K562 (cell line): ENCODE measurements around the gene ACSL6. TPM values are rescaled to one million over a fixed set of nuclear protein-coding genes. Genes with fewer than 3 reads are reported as not detected.

Experiments used
- ATAC-seq: fragments of 200-7000 bp; cut with Tn5 transposase; 3 replicates; pipeline ENCODE4 v1.9.1; 2020; ENCODE audit warnings: moderate library complexity
- BruUV-seq: library from RNA; stranded (reverse); fragments of 400-500 nt; replicated peaks from 2 replicates; lab custom pipeline; 2021; lab: Mats Ljungman, UMichigan
- CTCF ChIA-PET: fragments of 300-600 bp; formaldehyde crosslinking; extraction: SDS; loops from one replicate; lab custom pipeline; 2021; ENCODE audit warnings: low intra/inter-chr PET ratio; lab: Yijun Ruan, JAX
- POLR2A ChIA-PET: fragments of 300-600, 350-650 bp; sonication (Branson Sonifier 250); formaldehyde crosslinking; extraction: SDS; loops from one replicate; lab custom pipeline; 2021; ENCODE audit warnings: antibody characterized with exemption, inconsistent platforms; lab: Yijun Ruan, JAX
- DNase-seq, 4 experiments: peaks; one replicate each; pipeline versions ENCODE4 v3.0.0 to v3.0.0-alpha.2; 2011 to 2018; ENCODE audit warnings: low spot score in 3 of 4, mixed read lengths in 3 of 4; ENCODE audit errors: extremely low read depth in 1 of 4
- FAIRE-seq: peaks from 2 replicates; lab custom pipeline; 2011; peaks lifted over from hg19 to GRCh38; lab: Jason Lieb, UNC
- H2AFZ ChIP-seq: 2 replicates; pipeline ENCODE4 v1.6.0; 2011; ENCODE audit warnings: low read depth, low read length, control low read depth, inconsistent platforms
- H3K27ac ChIP-seq: fragments of 200-600 bp; 3 replicates; pipeline ENCODE4 v1.8.0; 2011; ENCODE audit warnings: low read depth, mild to moderate bottlenecking, control low read depth, inconsistent platforms, low read length, moderate library complexity, mixed read lengths; ENCODE audit errors: extremely low read depth
- H3K27me3 ChIP-seq, 2 experiments: fragments of 300-600 bp in 1 of 2; 2 replicates in 1 of 2; 3 replicates in 1 of 2; pipeline versions ENCODE4 v1.6.0 to v1.8.0; 2011; ENCODE audit warnings: inconsistent platforms in 2 of 2, low read length in 2 of 2, mild to moderate bottlenecking in 1 of 2, mixed read lengths in 1 of 2, moderate library complexity in 1 of 2; ENCODE audit not compliant: control insufficient read depth in 2 of 2, insufficient read depth in 2 of 2
- H3K36me3 ChIP-seq: fragments of 300-600 bp; 3 replicates; pipeline ENCODE4 v1.8.0; 2011; ENCODE audit warnings: mild to moderate bottlenecking, low read length, inconsistent platforms; ENCODE audit not compliant: control insufficient read depth, insufficient read depth
- H3K4me1 ChIP-seq, 2 experiments: fragments of 200-600 bp in 1 of 2; replicated peaks in 1 of 2; 2 replicates in 1 of 2; 3 replicates in 1 of 2; pipeline versions ENCODE4 v1.5.1 to v1.8.0; 2011; ENCODE audit warnings: inconsistent platforms in 2 of 2, low read length in 2 of 2, mild to moderate bottlenecking in 1 of 2, mixed read lengths in 1 of 2, moderate library complexity in 1 of 2; ENCODE audit not compliant: control insufficient read depth in 2 of 2, insufficient read depth in 2 of 2
- H3K4me2 ChIP-seq: 2 replicates; pipeline ENCODE4 v1.6.1; 2011; ENCODE audit warnings: low read length, control low read depth, inconsistent platforms, mixed read lengths; ENCODE audit not compliant: insufficient read depth
- H3K4me3 ChIP-seq: fragments of 200-600 bp; sonication (generic), shearing (Covaris generic); 2 replicates; pipeline ENCODE4 v1.5.1; 2016; ENCODE audit warnings: control low read depth, inconsistent platforms
- H3K79me2 ChIP-seq: fragments of 200-600 bp; 3 replicates; pipeline ENCODE4 v1.8.0; 2011; ENCODE audit warnings: low read length, inconsistent platforms; ENCODE audit not compliant: control insufficient read depth, insufficient read depth
- H3K9ac ChIP-seq, 2 experiments: 2 replicates each; pipeline versions ENCODE4 v1.6.0 to v1.6.1; 2011; ENCODE audit warnings: low read depth in 2 of 2, low read length in 2 of 2, control low read depth in 1 of 2, inconsistent platforms in 1 of 2, mild to moderate bottlenecking in 1 of 2, mixed read lengths in 1 of 2; ENCODE audit not compliant: insufficient read depth in 1 of 2
- H3K9me1 ChIP-seq: one replicate; pipeline ENCODE4 v1.6.0; 2011; ENCODE audit warnings: inconsistent platforms, mild to moderate bottlenecking, low read length, moderate library complexity; ENCODE audit not compliant: control insufficient read depth, insufficient read depth
- H3K9me3 ChIP-seq: replicated peaks from 2 replicates; pipeline ENCODE4 v1.5.1; 2011; ENCODE audit warnings: low read depth, low read length, inconsistent platforms; ENCODE audit not compliant: control insufficient read depth, insufficient read depth
- H4K20me1 ChIP-seq: replicated peaks from 2 replicates; pipeline ENCODE4 v1.6.1; 2011; ENCODE audit warnings: low read length, inconsistent platforms, mixed read lengths; ENCODE audit not compliant: control insufficient read depth, insufficient read depth
- BCOR ChIP-seq: fragments of 450-650 bp; IDR thresholded peaks from 2 replicates; pipeline ENCODE4 v1.6.1; 2016
- E2F3 ChIP-seq: fragments of 250-450 bp; sonication (Bioruptor Pico); IDR thresholded peaks from 2 replicates; pipeline ENCODE4 v1.4.0; 2020; ENCODE audit warnings: mild to moderate bottlenecking
- ZNF75A ChIP-seq: fragments of 450-650 bp; formaldehyde crosslinking; IDR thresholded peaks from 2 replicates; pipeline ENCODE4 v1.4.0; 2020; ENCODE audit warnings: mild to moderate bottlenecking
- WGBS: fragments of 100-300 bp; shearing (Covaris generic); methylation state at CpG from one replicate; pipeline ENCODE4 v1.1.6; 2016; ENCODE audit warnings: low coverage, mixed read lengths; ENCODE audit not compliant: insufficient coverage; ENCODE audit errors: missing lambda C conversion rate; 5-methylcytosine and 5-hydroxymethylcytosine counted together
- in situ Hi-C: fragments of 300-500 bp; cut with MboI; formaldehyde crosslinking; loops from 4 replicates; pipeline ENCODE4 v1.15.0; 2018; ENCODE audit warnings: inconsistent platforms, mixed read lengths
- intact Hi-C: fragments of 100-400 bp; cut with micrococcal nuclease; formaldehyde crosslinking; loops from 2 replicates; pipeline ENCODE4 v1.14.2; 2022
- polyA plus RNA-seq, 8 experiments: library from polyadenylated mRNA; depleted of rRNA in 4 of 8; stranded (reverse) in 5 of 8; unstranded in 3 of 8; fragments of >200 nt; fragmentation: Nextera tagmentation in 2 of 8; fragmentation: Illumina TruSeq in 1 of 8; extraction: Ambion mirVana in 2 of 8; extraction: Trizol in 1 of 8; gene quantifications; 2 replicates each; pipeline versions ENCODE4 v1.2.1 to v1.2.3, GENCODE V29; 2011 to 2014; ENCODE audit warnings: inconsistent platforms in 1 of 8, missing spikeins in 1 of 8
- total RNA-seq, 7 experiments: library from RNA; depleted of rRNA in 6 of 7; stranded (reverse); fragments of >200 nt in 6 of 7; fragmentation: Illumina TruSeq in 2 of 7; extraction: Trizol in 2 of 7; gene quantifications; 2 replicates each; pipeline versions ENCODE4 v1.2.1 to v1.2.3, GENCODE V29; 2011 to 2021; ENCODE audit warnings: low replicate concordance in 1 of 7
- TF ChIP-seq, protein P1 (sequence below): fragments of 450-650 bp; IDR thresholded peaks from 2 replicates; pipeline ENCODE4 v1.6.1; 2014; ENCODE audit warnings: low read depth, mild to moderate bottlenecking, moderate library complexity, borderline replicate concordance
- TF ChIP-seq, protein P2 (sequence below): sonication (generic); formaldehyde crosslinking; IDR thresholded peaks from 2 replicates; pipeline ENCODE4 v1.8.1; 2023; ENCODE audit warnings: mild to moderate bottlenecking, missing genetic modification reagents

ACSL6 gene
- total and polyA plus RNA-seq, 9 of the 15 experiments (the other 6 are each of a cell fraction or from before 2014, with no cell fraction given), result 0.50 to 1.5 (median 0.69) TPM

DNA sequence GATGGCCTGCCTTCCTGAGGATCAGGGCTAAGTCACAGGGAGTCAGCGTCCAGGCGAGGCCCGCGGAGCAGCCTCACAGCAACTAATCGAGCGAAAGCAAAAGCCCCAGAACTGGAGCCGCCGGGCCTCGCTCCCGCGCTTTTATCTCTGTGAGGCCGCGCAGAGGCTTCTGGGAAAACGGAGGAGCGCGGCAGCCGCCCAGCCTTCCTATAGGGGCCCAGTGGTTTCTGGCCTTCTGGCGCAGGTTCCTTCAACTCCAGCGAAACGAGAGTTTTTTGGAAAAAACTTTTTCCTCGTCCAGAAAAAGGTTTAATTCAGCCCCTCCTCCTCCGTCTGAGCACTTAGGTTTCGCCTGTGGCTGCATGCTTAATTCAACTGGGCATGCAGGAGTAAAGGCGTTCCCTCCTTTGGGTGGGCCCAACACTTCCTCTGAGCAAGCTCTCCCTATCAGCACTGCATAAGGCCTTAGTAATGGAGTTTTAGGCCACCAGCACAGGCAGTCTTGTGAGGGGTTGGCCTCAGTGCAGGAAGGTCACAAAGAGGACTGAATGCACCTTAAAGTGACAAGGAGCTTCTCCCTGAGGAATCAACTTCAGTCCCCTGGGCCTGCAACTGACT, 65.8 kb downstream of the ACSL6 start, which contains the start of gene MEIKIN:
TSS of gene MEIKIN (minus strand) at position 113 of the 618 bp plus-strand sequence. CDS start 158 bp downstream, outside the sequence.
- Histone ChIP-seq H3K9me1 (no peaks in the 10 kb centered on the region), H3K79me2 (no peaks in the 10 kb centered on the region), H3K4me2 (no peak within 1 kb of the TSS), H4K20me1 (no peaks in the 10 kb centered on the region), H2AFZ (peak within 1 kb of the TSS; percentile 15), H3K27me3 (no peaks in the 10 kb centered on the region), H3K9me3 (no peaks in the 10 kb centered on the region), H3K36me3 (no peaks in the 10 kb centered on the region), H3K4me1 (peaks cover 0 to 8% of the 10 kb centered on the region in 2 experiments; a peak in 1 of 5 replicates), H3K4me3 (no peak within 1 kb of the TSS), H3K9ac (no peak within 1 kb of the TSS), H3K27ac (no peak within 1 kb of the TSS)
- ATAC-seq, result peak; percentile 40; the same call in 1 of the 3 replicates
- no peak for TF ChIP-seq BCOR
- TF ChIP-seq, protein P1, sequence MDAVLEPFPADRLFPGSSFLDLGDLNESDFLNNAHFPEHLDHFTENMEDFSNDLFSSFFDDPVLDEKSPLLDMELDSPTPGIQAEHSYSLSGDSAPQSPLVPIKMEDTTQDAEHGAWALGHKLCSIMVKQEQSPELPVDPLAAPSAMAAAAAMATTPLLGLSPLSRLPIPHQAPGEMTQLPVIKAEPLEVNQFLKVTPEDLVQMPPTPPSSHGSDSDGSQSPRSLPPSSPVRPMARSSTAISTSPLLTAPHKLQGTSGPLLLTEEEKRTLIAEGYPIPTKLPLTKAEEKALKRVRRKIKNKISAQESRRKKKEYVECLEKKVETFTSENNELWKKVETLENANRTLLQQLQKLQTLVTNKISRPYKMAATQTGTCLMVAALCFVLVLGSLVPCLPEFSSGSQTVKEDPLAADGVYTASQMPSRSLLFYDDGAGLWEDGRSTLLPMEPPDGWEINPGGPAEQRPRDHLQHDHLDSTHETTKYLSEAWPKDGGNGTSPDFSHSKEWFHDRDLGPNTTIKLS, result no peak
- TF ChIP-seq, protein P2, sequence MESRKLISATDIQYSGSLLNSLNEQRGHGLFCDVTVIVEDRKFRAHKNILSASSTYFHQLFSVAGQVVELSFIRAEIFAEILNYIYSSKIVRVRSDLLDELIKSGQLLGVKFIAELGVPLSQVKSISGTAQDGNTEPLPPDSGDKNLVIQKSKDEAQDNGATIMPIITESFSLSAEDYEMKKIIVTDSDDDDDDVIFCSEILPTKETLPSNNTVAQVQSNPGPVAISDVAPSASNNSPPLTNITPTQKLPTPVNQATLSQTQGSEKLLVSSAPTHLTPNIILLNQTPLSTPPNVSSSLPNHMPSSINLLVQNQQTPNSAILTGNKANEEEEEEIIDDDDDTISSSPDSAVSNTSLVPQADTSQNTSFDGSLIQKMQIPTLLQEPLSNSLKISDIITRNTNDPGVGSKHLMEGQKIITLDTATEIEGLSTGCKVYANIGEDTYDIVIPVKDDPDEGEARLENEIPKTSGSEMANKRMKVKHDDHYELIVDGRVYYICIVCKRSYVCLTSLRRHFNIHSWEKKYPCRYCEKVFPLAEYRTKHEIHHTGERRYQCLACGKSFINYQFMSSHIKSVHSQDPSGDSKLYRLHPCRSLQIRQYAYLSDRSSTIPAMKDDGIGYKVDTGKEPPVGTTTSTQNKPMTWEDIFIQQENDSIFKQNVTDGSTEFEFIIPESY (CRISPR knock-in tag), result peak; percentile 82
- no peak for TF ChIP-seq ZNF75A (CRISPR knock-in tag)
- no peak for TF ChIP-seq E2F3
- DNase-seq, result no peak
- in situ Hi-C loops (no loop called here), intact Hi-C loops (no loop called here)
- WGBS, result 78% methylated on average over 23 of the region's 24 CpGs
- CTCF ChIA-PET, result no interaction called here
- POLR2A ChIA-PET, result no interaction called here
- no peak for FAIRE-seq
- BruUV-seq, result no TSS peak
